GM12872 (cell line): ENCODE data around the gene AUTS2.

ENCODE experiments used
- CTCF ChIP-seq: IDR thresholded peaks from 3 replicates; pipeline ENCODE4 v1.5.1; 2011; ENCODE audit warnings: low read depth, mild to moderate bottlenecking, low read length, moderate library complexity; ENCODE audit not compliant: insufficient read depth

The AUTS2 gene

GRCh38 chr7:69619054-69619453 lies 20.8 kb downstream of the AUTS2 start:
- TF ChIP-seq CTCF: no peak

DNA sequence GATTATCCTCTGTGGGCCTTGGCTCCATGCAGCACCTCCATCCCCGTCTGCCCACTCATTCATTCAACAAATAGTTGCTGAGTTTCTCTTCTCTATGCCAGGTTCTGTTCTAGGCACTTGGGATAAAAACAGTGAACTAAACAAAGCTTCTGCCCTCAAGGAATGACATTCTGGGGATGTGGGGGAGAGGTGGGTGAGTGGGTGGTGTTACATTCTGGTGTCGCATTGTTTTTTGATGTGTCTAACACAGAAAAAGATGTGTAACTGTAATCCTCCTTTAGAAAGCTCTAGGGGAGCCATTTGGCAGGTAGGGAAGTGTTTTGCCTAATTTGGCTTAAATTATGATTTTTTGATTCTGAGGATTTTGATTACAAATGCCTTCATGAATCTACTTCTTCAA lies 21.4 kb downstream of the AUTS2 start:
- no peak for TF ChIP-seq CTCF

DNA sequence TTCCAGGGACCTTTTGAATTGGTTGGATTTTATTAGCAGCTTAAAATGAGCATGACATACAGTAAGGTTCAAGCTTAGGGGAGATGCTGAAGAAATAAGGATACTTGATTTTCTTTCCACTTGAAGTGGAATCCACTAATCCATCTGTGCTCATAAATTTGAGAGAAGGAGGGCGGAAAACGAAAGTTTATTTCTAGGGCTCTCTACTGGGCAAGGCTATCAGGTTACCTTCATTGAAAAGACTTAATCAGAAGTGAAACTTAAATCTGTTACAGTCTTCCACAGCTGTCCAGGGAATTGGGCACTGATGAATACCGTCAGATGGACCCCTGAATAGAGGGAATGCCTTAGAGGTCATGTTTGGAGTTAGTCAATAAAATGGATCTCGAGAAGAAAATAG lies 21.8 kb downstream of the AUTS2 start:
- TF ChIP-seq CTCF: no peak

DNA sequence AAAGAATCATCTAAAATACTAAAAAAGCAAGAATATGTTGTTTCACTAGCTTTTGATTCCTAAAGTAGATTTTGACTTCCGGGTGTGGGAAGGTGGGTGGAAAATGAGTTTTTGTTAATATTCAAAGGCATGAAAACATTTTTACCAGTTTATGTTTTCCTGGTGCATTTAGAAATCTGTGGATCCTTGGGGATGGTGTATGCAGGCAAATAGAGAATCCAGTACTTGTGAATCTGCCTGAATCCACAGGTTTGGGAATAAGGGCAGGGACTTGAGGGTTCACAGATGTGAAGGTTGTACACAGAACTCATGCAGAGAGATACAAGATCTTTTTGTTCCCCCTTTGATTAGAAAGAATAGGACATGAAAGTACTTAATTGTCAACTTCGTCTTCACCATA lies 22.4 kb downstream of the AUTS2 start:
- no peak for TF ChIP-seq CTCF

GRCh38 chr7:69622014-69622835 lies 23.9 kb downstream of the AUTS2 start:
- TF ChIP-seq CTCF: no peak

DNA sequence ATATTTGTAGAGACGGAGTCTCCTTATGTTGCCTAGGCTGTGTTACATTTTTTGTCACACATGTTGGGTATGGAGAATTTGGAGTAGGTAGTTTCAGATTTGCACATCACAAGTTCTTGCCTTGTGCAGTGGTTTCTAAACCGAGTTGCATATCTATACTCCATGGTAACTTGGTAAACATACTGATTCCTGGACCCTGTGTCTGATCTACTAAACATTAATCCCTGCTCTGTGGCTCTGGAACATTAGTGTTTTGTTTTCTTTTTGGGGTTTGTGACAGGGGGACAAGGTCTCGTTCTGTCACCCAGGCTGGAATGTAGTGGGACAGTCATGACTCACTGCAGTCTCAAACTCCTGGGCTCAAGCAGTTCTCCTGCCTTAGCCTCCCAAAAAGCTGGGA lies 24.7 kb downstream of the AUTS2 start:
- TF ChIP-seq CTCF: no peak

GRCh38 chr7:69624435-69625230 lies 26.4 kb downstream of the AUTS2 start:
- no peak for TF ChIP-seq CTCF
